Naive thymus-derived CD8-positive, alpha-beta T cell (primary cell): ENCODE results near the gene SLC25A41. TPM values are rescaled to one million over a fixed set of nuclear protein-coding genes. Genes with fewer than 3 reads are reported as not detected.

Source experiments
- ATAC-seq, 2 donors: fragments of 150-1000 bp; cut with Tn5 transposase in 1 of 2; sonication (Bioruptor Pico), chemical (Tn5 transposase) in 1 of 2; 1 replicate in 1 of 2; 2 replicates in 1 of 2; pipeline ENCODE4 v1.10.0; 2021; ENCODE audit warnings: mild to moderate bottlenecking in 2 of 2, moderate library complexity in 2 of 2
- POLR2A ChIA-PET: fragments of 350-600 bp; sonication (Branson Sonifier 250); formaldehyde crosslinking; loops from one replicate; lab custom pipeline; 2021; ENCODE audit warnings: antibody characterized with exemption; lab: Charles Lee
- DNase-seq, 10 donors: peaks; one replicate each; pipeline versions ENCODE4 v3.0.0 to v3.0.0-alpha.2; 2020 to 2022
- H3K27ac Mint-ChIP-seq, 10 donors: one replicate each; pipeline ENCODE4 v1.8.0; 2020 to 2022; ENCODE audit warnings: mild to moderate bottlenecking in 10 of 10, mixed read lengths in 10 of 10, moderate library complexity in 4 of 10, inconsistent platforms in 1 of 10
- H3K27me3 Mint-ChIP-seq, 5 donors: one replicate each; pipeline ENCODE4 v1.8.0; 2021 to 2022; ENCODE audit warnings: mixed read lengths in 5 of 5
- H3K36me3 Mint-ChIP-seq, 3 donors: one replicate each; pipeline ENCODE4 v1.8.0; 2020 to 2022; ENCODE audit warnings: mixed read lengths in 3 of 3, mild to moderate bottlenecking in 2 of 3, inconsistent platforms in 1 of 3
- H3K4me1 Mint-ChIP-seq, 4 donors: one replicate each; pipeline ENCODE4 v1.8.0; 2021 to 2022; ENCODE audit warnings: mixed read lengths in 4 of 4
- H3K4me3 Mint-ChIP-seq, 10 donors: one replicate each; pipeline ENCODE4 v1.8.0; 2020 to 2022; ENCODE audit warnings: mild to moderate bottlenecking in 10 of 10, mixed read lengths in 10 of 10, moderate library complexity in 6 of 10, inconsistent platforms in 1 of 10
- H3K9me3 Mint-ChIP-seq, 9 donors: one replicate each; pipeline ENCODE4 v1.8.0; 2020 to 2022; ENCODE audit warnings: mixed read lengths in 9 of 9, mild to moderate bottlenecking in 3 of 9, inconsistent platforms in 1 of 9, moderate library complexity in 1 of 9
- polyA plus RNA-seq, 3 donors: library from polyadenylated mRNA; unstranded; fragments of 300-500 nt; fragmentation: Illumina TruSeq; gene quantifications; one replicate each; pipeline ENCODE4 v1.2.3, GENCODE V29; 2021
- total RNA-seq, 8 experiments: library from RNA in 2 of 8; stranded (reverse) in 2 of 8; gene quantifications; one replicate each; pipeline ENCODE4 v1.2.3 and lab custom pipeline; 2021 to 2026

The SLC25A41 gene
- total and polyA plus RNA-seq, 5 experiments from 2014 or later = 0.38 to 0.96 (median 0.62) TPM; not detected in 2

GRCh38 chr19:6424195-6424938 lies 9.2 kb downstream of the SLC25A41 start, which contains the start of gene KHSRP:
Gene KHSRP (minus strand): TSS chr19:6424811. CDS start chr19:6424701, 110 bp downstream.
- ATAC-seq (no peak), DNase-seq (peak in 7 of 10 donors; percentile 14 to 50 (median 28))
- Mint-ChIP-seq H3K27ac (peak within 1 kb of the TSS; percentile 89 to 97 (median 94)), H3K4me3 (peak within 1 kb of the TSS; percentile 81 to 93 (median 88)), H3K36me3 (peaks cover 0 to 27% (median 2%) of the 10 kb centered on the region in 3 donors), H3K9me3 (peaks cover 0 to 2% (median 0%) of the 10 kb centered on the region in 9 donors), H3K4me1 (peaks cover 16 to 45% (median 41%) of the 10 kb centered on the region in 4 donors), H3K27me3 (no peaks in the 10 kb centered on the region)
- POLR2A ChIA-PET = interaction anchor here (0.8 to 2.9 kb wide), 17 partner anchors 9 to 645 kb away, joined by 3 to 28 read pairs (median 4); partner anchors contain the start of genes ALKBH7, CLPP, CRB3 and DENND1C

GRCh38 chr19:6423499-6424194 lies 9.9 kb downstream of the SLC25A41 start:
- Mint-ChIP-seq H3K36me3 (peaks cover 0 to 34% (median 2%) of the 10 kb centered on the region in 3 donors), H3K9me3 (peaks cover 0 to 2% (median 0%) of the 10 kb centered on the region in 9 donors), H3K4me1 (peaks cover 16 to 44% (median 41%) of the 10 kb centered on the region in 4 donors), H3K4me3 (peak overlapping the region; percentile 81 to 93 (median 88)), H3K27ac (peak overlapping the region; percentile 76 to 94 (median 88)), H3K27me3 (no peaks in the 10 kb centered on the region)
- ATAC-seq (no peak), DNase-seq (peak in 4 of 10 donors; percentile 8 to 28 (median 12))
- POLR2A ChIA-PET = interaction anchor here (0.7 to 2.7 kb wide), 5 partner anchors 35 to 603 kb away, joined by 3 to 28 read pairs (median 5); partner anchors contain the start of genes ALKBH7, CRB3 and DENND1C

GRCh38 chr19:6421075-6422014 lies 12.2 kb downstream of the SLC25A41 start:
- no peaks in the 10 kb centered on the region for H3K27me3 Mint-ChIP-seq
- peak overlapping the region in 2 of 10 donors; percentile 6 to 24 for H3K4me3 Mint-ChIP-seq
- DNase-seq (no peak), ATAC-seq (no peak)
- peak overlapping the region in 4 of 10 donors; percentile 5 to 63 (median 21) for H3K27ac Mint-ChIP-seq
- peaks cover 0 to 50% (median 2%) of the 10 kb centered on the region in 3 donors for H3K36me3 Mint-ChIP-seq
- peaks cover 16 to 43% (median 41%) of the 10 kb centered on the region in 4 donors for H3K4me1 Mint-ChIP-seq
- peaks cover 0 to 2% (median 0%) of the 10 kb centered on the region in 9 donors for H3K9me3 Mint-ChIP-seq
- POLR2A ChIA-PET = interaction anchor here (0.6 kb wide), 1 partner anchor 406 kb away, joined by 3 read pairs; no protein-coding TSS in a partner anchor

GRCh38 chr19:6418562-6418932 lies 15.0 kb downstream of the SLC25A41 start:
- H3K27me3 Mint-ChIP-seq = no peaks in the 10 kb centered on the region
- H3K9me3 Mint-ChIP-seq = no peaks in the 10 kb centered on the region
- peak overlapping the region in 1 of 10 donors; percentile 20 for H3K27ac Mint-ChIP-seq
- H3K4me1 Mint-ChIP-seq = peaks cover 10 to 29% (median 26%) of the 10 kb centered on the region in 4 donors
- no peak for DNase-seq
- POLR2A ChIA-PET = no interaction called here
- no peak for ATAC-seq
- peaks cover 0 to 72% (median 2%) of the 10 kb centered on the region in 3 donors for H3K36me3 Mint-ChIP-seq
- H3K4me3 Mint-ChIP-seq = peak overlapping the region in 1 of 10 donors; percentile 20

GRCh38 chr19:6417713-6418561 lies 15.6 kb downstream of the SLC25A41 start:
- POLR2A ChIA-PET = no interaction called here
- H3K36me3 Mint-ChIP-seq = peaks cover 0 to 78% (median 2%) of the 10 kb centered on the region in 3 donors
- ATAC-seq (no peak), DNase-seq (no peak)
- H3K27me3 Mint-ChIP-seq = no peaks in the 10 kb centered on the region
- no peak overlapping the region for H3K4me3 Mint-ChIP-seq
- no peak overlapping the region for H3K27ac Mint-ChIP-seq
- no peaks in the 10 kb centered on the region for H3K9me3 Mint-ChIP-seq
- H3K4me1 Mint-ChIP-seq = peaks cover 7 to 23% (median 19%) of the 10 kb centered on the region in 4 donors

GRCh38 chr19:6416658-6417405 lies 16.7 kb downstream of the SLC25A41 start:
- peaks cover 4 to 14% (median 8%) of the 10 kb centered on the region in 4 donors for H3K4me1 Mint-ChIP-seq
- no peak overlapping the region for H3K27ac Mint-ChIP-seq
- no peak for ATAC-seq
- peaks cover 0 to 72% (median 2%) of the 10 kb centered on the region in 3 donors for H3K36me3 Mint-ChIP-seq
- DNase-seq = no peak
- no peak overlapping the region for H3K4me3 Mint-ChIP-seq
- POLR2A ChIA-PET = no interaction called here
- H3K9me3 Mint-ChIP-seq = no peaks in the 10 kb centered on the region
- no peaks in the 10 kb centered on the region for H3K27me3 Mint-ChIP-seq

- no peaks in the 10 kb centered on the region for H3K27me3 Mint-ChIP-seq
- no peaks in the 10 kb centered on the region for H3K9me3 Mint-ChIP-seq
- no peak for ATAC-seq
- DNase-seq = no peak
- peaks cover 0 to 63% (median 2%) of the 10 kb centered on the region in 3 donors for H3K36me3 Mint-ChIP-seq
- POLR2A ChIA-PET = interaction anchor here (0.6 kb wide), 1 partner anchor 9 kb away, joined by 3 read pairs; the partner anchor contains the start of gene KHSRP
- H3K27ac Mint-ChIP-seq = peak overlapping the region in 1 of 10 donors; percentile 69
- peaks cover under 1 to 4% (median 1%) of the 10 kb centered on the region in 4 donors for H3K4me1 Mint-ChIP-seq
- no peak overlapping the region for H3K4me3 Mint-ChIP-seq
Observed at GRCh38 chr19:6415591-6416190, 17.9 kb downstream of the SLC25A41 start.

GRCh38 chr19:6414793-6415590 lies 18.6 kb downstream of the SLC25A41 start:
- Mint-ChIP-seq H3K4me1 (peaks cover 0 to 2% (median under 1%) of the 10 kb centered on the region in 4 donors), H3K9me3 (no peaks in the 10 kb centered on the region)
- DNase-seq = no peak

GRCh38 chr19:6413721-6414643 lies 19.6 kb downstream of the SLC25A41 start:
- H3K4me3 Mint-ChIP-seq = no peak overlapping the region
- POLR2A ChIA-PET = no interaction called here
- ATAC-seq (no peak), DNase-seq (no peak)
- H3K27ac Mint-ChIP-seq = no peak overlapping the region
- no peaks in the 10 kb centered on the region for H3K27me3 Mint-ChIP-seq
- peaks cover 0 to 47% (median 0%) of the 10 kb centered on the region in 3 donors for H3K36me3 Mint-ChIP-seq
- no peaks in the 10 kb centered on the region for H3K9me3 Mint-ChIP-seq
- H3K4me1 Mint-ChIP-seq = peaks cover 0 to 2% (median 0%) of the 10 kb centered on the region in 4 donors

More at GRCh38 chr19:6414793-6415590, 18.6 kb downstream of the SLC25A41 start:
- ATAC-seq = no peak
- Mint-ChIP-seq H3K27me3 (no peaks in the 10 kb centered on the region), H3K27ac (no peak overlapping the region), H3K4me3 (peak overlapping the region in 1 of 10 donors; percentile 7), H3K36me3 (peaks cover 0 to 56% (median 1%) of the 10 kb centered on the region in 3 donors)
- POLR2A ChIA-PET = no interaction called here
